Pancreas (tissue), 10 donors: ENCODE results near the gene SLC66A1. TPM values are rescaled to one million over a fixed set of nuclear protein-coding genes. Genes with fewer than 3 reads are reported as not detected.

Source experiments
- ATAC-seq, 4 donors: fragments of 200-7000 bp; cut with Tn5 transposase; one replicate each; pipeline versions ENCODE4 v1.8.0 to v1.9.1; 2020; ENCODE audit warnings: mild to moderate bottlenecking in 4 of 4, moderate library complexity in 4 of 4
- DNase-seq, 6 donors: peaks; one replicate each; pipeline ENCODE4 v3.0.0-alpha.2; 2020
- FAIRE-seq: peaks from 2 replicates; lab custom pipeline; 2012; peaks lifted over from hg19 to GRCh38; lab: Jason Lieb, UNC
- H3K27ac ChIP-seq, 4 donors: fragments of 200-600 bp; sonication (generic); 1 replicate in 3 of 4; 2 replicates in 1 of 4; pipeline versions ENCODE4 v1.5.0 to v1.8.0; 2020
- H3K27me3 ChIP-seq, 4 donors: fragments of 200-600 bp; one replicate each; pipeline ENCODE4 v1.8.0; 2021
- H3K36me3 ChIP-seq, 3 donors: fragments of 200-600 bp; sonication (generic) in 1 of 3; one replicate each; pipeline versions ENCODE4 v1.5.0 to v1.8.0; 2020 to 2021
- H3K4me1 ChIP-seq, 3 donors: fragments of 200-600 bp; one replicate each; pipeline ENCODE4 v1.8.0; 2021
- H3K4me3 ChIP-seq, 4 donors: fragments of 200-600 bp; sonication (generic) in 2 of 4; one replicate each; pipeline versions ENCODE4 v1.5.0 to v1.8.0; 2020 to 2021
- H3K9me3 ChIP-seq, 4 donors: fragments of 200-600 bp; one replicate each; pipeline ENCODE4 v1.8.0; 2021
- WGBS, 2 donors: extraction: QIAGEN DNeasy Blood & Tissue Kit; methylation state at CpG; one replicate each; pipeline ENCODE4 v1.1.7; 2013; 5-methylcytosine and 5-hydroxymethylcytosine counted together
- intact Hi-C, 3 donors: fragments of 100-400 bp; cut with DNase I; formaldehyde crosslinking; loops; one replicate each; pipeline versions ENCODE4 v1.11.1 to v1.14.2; 2022
- polyA plus RNA-seq, 2 donors: library from polyadenylated mRNA; stranded (reverse); fragments of 200-250 nt; gene quantifications; one replicate each; pipeline ENCODE4 v1.2.3, GENCODE V29; 2013
- total RNA-seq, 6 donors: library from RNA; stranded (reverse); fragmentation: NEBNext Ultra II Directional in 4 of 6; extraction: Animal tissue kit (Norgen Biotek cat#: 25700) in 4 of 6; gene quantifications; one replicate each; pipeline versions ENCODE4 v1.2.1 to v1.2.4, GENCODE V29; 2021 to 2023
- TF ChIP-seq, protein P1 (sequence below), 4 donors: fragments of 200-600 bp; sonication (generic) in 3 of 4; IDR thresholded peaks; one replicate each; pipeline versions ENCODE4 v1.5.0 to v1.8.0; 2021; ENCODE audit warnings: antibody characterized with exemption in 4 of 4
- donor health status: healthy with polysubstance abuse.
- donor health status: DM: no; HTN: no; CAD: no; lungs with moderate emphysema.
- donor health status: DM: no; HTN: no; CAD: no.
- donor health status: control.
- donor health status: control.
- donor health status: Bipolar disorder and iron deficiency.
- donor health status: DM: yes; HTN: yes; CAD: no.
- donor health status: DM: no; HTN: no; CAD: no.
- donor health status: DM: no; HTN: no; CAD: no.
- donor health status: DM: yes; HTN: yes; CAD: no.

The SLC66A1 gene
- total and polyA plus RNA-seq, 8 donors = 6.4 to 26.1 (median 8.7) TPM

DNA sequence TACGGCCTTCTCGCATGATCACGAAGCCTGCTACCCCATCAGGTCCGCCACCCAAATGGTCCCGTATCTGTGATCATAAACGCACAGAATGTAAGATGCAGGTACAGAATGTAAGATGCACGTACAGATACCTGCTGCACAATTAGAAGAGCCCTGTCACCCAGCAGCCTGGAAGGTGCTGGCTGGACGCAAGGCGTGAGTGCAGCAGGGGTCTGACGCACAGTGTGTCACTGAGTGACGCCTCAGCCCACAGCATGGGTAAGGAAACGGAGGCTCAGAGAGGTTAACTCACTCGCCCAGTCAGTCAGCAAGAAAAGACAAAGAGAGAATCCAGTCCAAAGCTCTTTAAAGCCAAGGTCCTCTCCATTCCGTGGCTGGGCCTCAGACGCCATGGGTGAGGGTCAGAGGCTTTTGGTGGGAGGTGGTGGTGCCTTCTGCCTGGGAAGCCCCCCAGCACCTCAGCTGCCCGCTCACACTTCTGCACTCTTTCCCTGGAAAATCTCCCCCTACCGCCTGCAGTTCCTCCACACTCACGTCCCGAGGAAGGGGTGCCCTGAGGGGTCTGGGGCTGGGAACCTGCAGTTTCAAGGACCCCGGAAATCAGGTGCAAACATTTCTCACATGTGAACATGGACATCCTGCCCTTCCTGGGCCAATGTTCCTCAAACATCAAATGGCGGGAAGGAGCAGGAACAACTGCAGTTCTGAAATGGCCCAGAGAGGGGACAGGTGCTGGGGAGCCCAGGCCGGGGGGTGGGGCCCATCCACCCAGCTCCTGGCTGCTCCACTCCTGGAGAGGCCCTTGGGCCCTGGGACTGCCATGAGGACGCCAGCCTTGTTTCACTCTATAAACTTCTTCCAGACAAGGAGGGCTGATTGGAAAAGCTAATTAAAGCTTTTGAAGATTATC is 59.4 kb downstream of the SLC66A1 start:
- H3K9me3 ChIP-seq = no peaks in the 10 kb centered on the region
- no peak for FAIRE-seq
- H3K27me3 ChIP-seq = no peaks in the 10 kb centered on the region
- H3K27ac ChIP-seq = no peak overlapping the region
- WGBS, 2 donors = 93 to 94% methylated on average over 23 of the region's 23 CpGs
- TF ChIP-seq, protein P1, sequence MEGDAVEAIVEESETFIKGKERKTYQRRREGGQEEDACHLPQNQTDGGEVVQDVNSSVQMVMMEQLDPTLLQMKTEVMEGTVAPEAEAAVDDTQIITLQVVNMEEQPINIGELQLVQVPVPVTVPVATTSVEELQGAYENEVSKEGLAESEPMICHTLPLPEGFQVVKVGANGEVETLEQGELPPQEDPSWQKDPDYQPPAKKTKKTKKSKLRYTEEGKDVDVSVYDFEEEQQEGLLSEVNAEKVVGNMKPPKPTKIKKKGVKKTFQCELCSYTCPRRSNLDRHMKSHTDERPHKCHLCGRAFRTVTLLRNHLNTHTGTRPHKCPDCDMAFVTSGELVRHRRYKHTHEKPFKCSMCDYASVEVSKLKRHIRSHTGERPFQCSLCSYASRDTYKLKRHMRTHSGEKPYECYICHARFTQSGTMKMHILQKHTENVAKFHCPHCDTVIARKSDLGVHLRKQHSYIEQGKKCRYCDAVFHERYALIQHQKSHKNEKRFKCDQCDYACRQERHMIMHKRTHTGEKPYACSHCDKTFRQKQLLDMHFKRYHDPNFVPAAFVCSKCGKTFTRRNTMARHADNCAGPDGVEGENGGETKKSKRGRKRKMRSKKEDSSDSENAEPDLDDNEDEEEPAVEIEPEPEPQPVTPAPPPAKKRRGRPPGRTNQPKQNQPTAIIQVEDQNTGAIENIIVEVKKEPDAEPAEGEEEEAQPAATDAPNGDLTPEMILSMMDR (IDR thresholded peaks at IDR 0.05) = no peak
- ATAC-seq = no peak
- no peaks in the 10 kb centered on the region for H3K4me1 ChIP-seq
- no peak overlapping the region for H3K4me3 ChIP-seq
- intact Hi-C loops = no loop called here
- DNase-seq = no peak
- H3K36me3 ChIP-seq = peaks cover 0 to 2% (median 0%) of the 10 kb centered on the region in 3 donors

DNA sequence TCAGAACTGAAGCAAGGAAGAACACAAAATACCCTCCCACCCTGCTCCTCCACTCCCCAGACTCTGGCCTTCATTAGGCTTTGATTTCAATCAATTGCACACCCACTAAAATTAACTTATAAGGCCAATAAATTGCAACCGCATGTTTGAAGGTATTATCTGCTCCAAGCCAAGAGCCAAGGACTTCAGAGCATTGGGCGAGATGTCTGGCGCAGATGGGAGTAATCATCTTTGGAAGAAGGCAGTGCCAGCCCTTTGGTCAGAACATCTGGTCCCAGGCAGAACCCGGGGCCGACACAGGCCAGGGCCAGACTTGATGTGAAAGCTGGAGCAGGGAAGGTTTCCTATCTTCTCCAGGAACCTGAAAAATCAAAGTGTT is 60.0 kb downstream of the SLC66A1 start:
- TF ChIP-seq, protein P1 (IDR thresholded peaks at IDR 0.05) = no peak
- FAIRE-seq = no peak
- intact Hi-C loops = no loop called here
- H3K4me3 ChIP-seq = no peak overlapping the region
- no peak overlapping the region for H3K27ac ChIP-seq
- H3K36me3 ChIP-seq = peaks cover 0 to 8% (median 0%) of the 10 kb centered on the region in 3 donors
- no peaks in the 10 kb centered on the region for H3K27me3 ChIP-seq
- DNase-seq = no peak
- H3K9me3 ChIP-seq = no peaks in the 10 kb centered on the region
- ATAC-seq = no peak
- no peaks in the 10 kb centered on the region for H3K4me1 ChIP-seq
- WGBS, 2 donors = 83 to 86% methylated on average over 5 of the region's 5 CpGs

DNA sequence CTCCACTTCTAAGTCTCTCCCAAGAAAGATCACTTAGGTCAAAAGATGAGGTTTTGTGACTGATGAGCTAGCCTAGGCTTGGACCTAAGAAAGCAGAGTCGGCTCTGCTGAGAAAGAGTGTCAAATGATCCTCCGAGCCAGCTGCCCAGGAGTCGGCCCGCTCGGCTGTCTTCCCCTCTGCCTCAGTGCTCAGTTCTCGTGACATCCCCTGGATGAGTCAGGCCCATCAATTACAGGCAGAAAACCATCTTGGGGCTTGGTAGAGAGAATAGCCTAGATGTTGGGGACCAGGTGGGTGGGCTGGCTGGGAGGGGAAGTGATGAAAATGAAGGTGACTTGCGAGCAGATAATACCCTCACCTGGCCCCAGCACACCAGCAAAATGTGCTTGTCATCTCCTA is 60.5 kb downstream of the SLC66A1 start:
- TF ChIP-seq, protein P1 (IDR thresholded peaks at IDR 0.05) = no peak
- Histone ChIP-seq H3K9me3 (no peaks in the 10 kb centered on the region), H3K27me3 (no peaks in the 10 kb centered on the region), H3K36me3 (peaks cover 0 to 11% (median 0%) of the 10 kb centered on the region in 3 donors), H3K4me1 (no peaks in the 10 kb centered on the region), H3K27ac (no peak overlapping the region), H3K4me3 (no peak overlapping the region)
- intact Hi-C loops = no loop called here
- DNase-seq (no peak), FAIRE-seq (no peak), ATAC-seq (no peak)
- WGBS, 2 donors = 88 to 90% methylated on average over 7 of the region's 7 CpGs

DNA sequence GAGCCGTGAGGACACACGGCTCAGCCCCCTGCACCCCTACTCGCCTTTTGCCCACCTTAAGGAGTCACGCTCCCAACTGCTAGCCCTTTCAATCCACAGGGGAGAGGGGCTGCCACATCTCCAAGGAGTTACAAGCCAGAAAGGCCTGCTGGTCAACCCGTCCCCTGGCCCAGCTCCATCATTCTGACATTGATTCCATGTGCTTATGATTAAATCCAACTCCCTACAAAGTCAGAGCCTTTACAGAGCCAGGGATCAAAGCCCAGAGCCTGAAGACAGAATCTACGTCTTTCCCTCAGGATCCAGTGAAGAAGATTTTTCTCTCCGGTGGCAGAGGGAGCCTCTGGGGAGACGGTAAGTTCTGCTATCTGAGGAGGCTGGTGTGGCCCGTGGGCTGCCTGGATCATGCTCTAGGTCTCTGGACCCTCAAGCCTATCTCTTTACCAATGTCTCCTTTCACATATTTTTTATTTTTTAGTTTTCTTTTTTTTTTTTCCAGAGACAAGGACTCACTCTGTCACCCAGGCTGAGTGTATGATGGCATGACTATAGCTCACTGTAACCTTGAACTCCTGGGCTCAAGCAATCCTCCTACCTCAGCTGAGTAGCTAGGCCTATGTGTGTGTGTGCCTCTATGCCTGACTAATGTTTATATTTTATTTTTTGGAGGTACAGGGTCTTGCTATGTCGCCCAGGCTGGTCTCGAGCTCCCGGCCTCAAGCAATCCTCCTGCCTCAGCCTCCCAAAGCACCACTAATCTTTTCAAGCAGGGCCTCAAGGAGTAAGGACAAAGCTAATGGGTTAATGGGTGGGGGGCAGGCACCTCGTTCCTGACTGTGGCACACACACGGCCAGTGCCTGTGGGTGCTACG is 61.3 kb downstream of the SLC66A1 start:
- no peaks in the 10 kb centered on the region for H3K27me3 ChIP-seq
- no peak overlapping the region for H3K4me3 ChIP-seq
- TF ChIP-seq, protein P1 (IDR thresholded peaks at IDR 0.05) = no peak
- H3K9me3 ChIP-seq = no peaks in the 10 kb centered on the region
- no peak for FAIRE-seq
- H3K4me1 ChIP-seq = no peaks in the 10 kb centered on the region
- 82 to 87% methylated on average over 15 of the region's 15 CpGs for whole genome bisulfite sequencing, 2 donors
- intact Hi-C loops = no loop called here
- H3K36me3 ChIP-seq = peaks cover 0 to 19% (median 0%) of the 10 kb centered on the region in 3 donors
- ATAC-seq = no peak
- no peak for DNase-seq
- no peak overlapping the region for H3K27ac ChIP-seq
